Measurements from ENCODE around the gene MEF2D.

GRCh38 chr1:156433602-156434001, 67.0 kb downstream of the MEF2D start:
- TF ChIP-seq SUZ12 (IDR thresholded peaks at IDR 0.05; ENCODE audit: extremely low read depth, insufficient read depth, insufficient read length) = no peak
- TF ChIP-seq ZNF274 (IDR thresholded peaks at IDR 0.05; ENCODE audit: low read depth, low read length) = no peak
- no peak for TF ChIP-seq YY1 (IDR thresholded peaks at IDR 0.05; ENCODE audit: insufficient read depth, insufficient read length)

All from NT2/D1 (cell line).